Activated CD8-positive, alpha-beta memory T cell treated with anti-CD3 and anti-CD28 coated beads for 24 hours (primary cell): Measurements from ENCODE around the gene S1PR3.

Experiments used
- DNase-seq: peaks from one replicate; pipeline ENCODE4 v3.0.0-alpha.2; 2020

S1PR3 gene

DNA sequence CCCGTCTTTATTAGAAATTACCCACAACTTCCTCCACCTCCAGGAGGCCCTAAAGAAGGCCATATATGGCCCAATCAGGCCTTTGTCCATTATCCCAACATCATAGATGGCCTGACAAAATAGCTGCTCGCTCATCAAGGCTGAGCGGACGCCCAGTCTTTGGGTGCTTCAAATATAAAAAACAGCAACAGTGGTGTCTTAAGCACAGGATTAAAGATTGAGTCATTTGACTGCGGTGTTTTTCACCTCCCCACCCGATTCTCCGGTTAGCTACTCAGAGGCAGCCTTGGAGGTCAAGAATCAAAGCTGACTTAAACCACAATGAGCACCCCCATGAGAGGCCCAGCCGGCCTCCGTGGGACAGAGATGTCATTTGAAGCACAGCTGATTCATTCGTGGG is 18.8 kb downstream of the S1PR3 start:
- DNase-seq: no peak

DNA sequence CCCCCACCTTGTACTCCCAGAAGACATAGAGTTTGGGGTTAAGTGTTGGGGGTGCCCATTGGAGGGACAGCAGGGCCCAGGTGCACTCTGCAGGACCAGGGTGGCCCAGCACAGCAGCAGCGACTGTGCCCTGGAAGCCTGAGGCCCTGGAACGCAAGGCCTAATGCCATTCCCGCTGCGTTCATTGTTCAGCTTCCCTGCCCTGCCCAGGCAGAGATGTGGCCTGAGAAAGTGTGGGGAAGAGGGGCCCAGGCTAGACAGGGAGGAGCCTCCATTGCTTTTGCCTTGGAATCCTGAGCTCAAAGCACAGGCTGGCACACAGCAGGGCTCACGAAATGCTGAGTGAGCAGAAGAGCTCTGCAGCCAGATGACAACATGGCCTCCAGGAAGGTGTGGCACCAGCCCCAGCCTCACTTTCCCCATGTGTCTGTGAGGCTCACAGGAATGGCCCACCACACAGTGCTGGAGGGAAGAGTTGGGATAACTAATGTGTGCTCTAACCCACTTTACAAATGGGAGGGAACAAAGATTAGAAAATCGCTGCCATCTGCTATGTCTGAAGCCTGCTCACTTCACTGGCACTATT is 19.4 kb downstream of the S1PR3 start:
- DNase-seq: no peak

DNA sequence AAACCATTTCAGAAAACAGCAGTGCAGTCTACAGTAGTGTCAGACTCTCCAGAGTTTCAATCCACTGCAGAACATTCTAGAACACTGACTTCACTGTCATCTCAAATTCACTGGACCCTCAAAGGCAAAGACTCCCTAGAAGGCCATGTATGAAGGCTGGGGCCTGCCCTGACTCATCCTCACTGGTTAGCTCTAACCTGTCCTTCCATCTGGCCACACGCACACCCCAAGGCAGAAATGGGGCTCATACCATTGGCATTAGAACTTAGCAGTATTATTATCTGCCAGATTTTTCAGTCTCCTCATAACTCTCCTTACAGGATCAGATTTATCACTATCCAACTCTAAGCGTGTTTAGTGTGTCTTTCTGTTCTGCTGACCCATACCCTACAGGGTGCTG is 20.4 kb downstream of the S1PR3 start:
- DNase-seq: no peak

DNA sequence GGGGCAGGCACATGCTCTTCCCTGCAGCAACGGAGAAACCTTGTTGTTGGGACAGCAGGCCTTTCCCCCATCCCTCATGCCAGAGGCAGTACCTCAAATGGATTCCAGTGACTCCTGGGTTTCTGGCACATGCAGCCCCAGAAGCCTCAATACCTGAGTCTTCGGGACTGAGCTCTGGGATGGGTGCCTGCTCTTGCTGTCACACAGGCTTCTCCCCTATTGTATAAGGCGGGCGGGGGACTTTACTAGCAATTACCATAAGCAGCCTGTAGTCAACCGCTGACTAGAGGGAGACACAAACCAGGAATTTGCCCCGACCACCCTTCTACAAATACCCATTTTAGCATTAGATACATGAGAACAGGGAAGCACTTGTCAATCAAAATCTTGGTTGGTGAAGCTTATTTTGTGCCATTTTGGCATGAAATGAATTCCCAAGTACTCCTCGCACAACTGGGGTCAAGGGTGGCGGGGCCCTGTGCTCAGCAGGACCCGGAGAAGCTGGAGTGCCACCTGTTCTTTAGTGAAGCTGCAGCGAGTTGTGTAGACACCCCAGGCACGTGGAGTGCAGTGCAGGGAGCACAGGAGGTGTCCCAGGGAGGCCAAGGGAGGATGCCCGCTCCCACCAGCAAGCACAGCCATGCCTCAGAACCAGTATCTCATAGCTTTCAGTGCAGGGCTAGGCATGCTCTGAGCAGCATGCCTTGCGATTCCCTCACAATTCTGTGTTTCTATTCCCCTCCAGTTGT is 21.2 kb downstream of the S1PR3 start:
- no peak for DNase-seq

DNA sequence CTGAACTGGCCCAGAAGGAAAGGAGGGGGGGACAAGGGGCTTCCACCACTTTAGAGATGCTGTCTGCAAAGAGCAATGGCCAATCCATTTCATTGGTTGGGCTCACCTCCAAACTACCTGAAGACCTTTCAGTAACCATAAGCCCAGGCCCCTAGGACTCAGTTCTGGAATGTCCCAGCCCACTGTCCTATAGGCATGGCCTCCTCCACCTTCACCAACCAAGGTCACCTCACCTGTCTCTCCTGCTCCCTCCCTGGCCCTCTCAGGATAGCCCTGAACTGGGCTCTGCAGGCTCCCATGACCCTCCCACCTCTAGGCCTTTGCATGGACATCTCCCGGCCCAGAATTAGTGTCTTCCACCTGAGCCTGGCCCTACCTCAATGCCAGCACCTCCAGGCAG is 22.4 kb downstream of the S1PR3 start:
- DNase-seq: no peak

DNA sequence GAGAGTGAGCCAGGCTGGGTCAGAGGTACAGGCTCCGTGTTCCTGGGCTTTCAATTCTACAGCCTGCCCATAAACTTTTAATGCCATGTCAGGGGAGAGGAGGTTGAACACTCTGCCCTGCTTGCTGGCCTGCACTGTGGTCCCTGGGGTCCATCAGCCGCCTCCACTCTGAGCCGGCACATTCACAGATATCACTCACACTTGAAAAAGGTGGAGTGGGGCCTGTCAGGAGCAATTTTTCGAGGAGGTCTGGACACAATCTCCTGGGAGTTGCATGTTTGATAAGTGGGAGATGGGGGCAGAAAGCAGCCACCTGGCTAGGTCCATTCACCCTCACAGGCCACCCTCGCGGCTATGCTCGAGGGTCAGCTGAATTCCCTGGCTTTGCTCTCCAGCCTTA is 22.9 kb downstream of the S1PR3 start:
- no peak for DNase-seq

DNA sequence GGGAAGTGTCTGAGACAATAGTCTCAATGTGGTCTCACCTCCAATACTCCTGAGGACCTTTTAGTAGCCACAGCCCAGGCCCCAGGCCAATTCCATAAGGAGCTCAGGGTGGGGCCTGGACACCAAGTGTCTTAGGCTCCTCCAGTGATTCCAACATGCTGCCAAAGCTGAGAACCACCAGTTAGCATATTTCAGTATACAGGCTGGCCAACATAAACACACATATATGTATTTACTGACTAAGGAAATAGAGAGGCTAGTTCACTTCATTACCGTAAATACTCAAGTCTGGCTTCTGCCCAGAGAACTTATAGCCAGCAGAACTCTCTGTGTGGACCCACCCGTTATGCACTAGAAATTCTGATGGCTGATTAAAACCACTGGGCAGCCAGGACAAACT is 24.1 kb downstream of the S1PR3 start:
- no peak for DNase-seq

DNA sequence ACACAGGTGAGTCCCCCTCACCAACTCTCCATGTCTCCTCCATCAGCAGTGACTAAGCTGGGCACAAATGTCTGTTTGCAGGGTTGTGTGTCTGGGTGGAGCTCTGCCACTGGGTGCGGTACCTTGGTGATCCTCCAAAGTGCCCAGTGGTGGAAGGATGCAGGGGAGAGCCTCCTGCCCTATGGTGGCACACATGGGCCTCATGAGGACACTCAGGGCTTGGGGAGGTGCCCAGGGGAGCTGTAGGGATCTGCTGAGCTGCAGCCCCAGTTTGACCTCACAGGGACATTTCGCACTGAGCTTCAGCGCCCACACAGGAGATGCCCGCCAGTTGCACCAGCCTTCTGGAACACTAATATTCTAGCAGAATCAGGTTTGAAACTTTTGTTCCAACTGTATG is 29.5 kb downstream of the S1PR3 start:
- no peak for DNase-seq

DNA sequence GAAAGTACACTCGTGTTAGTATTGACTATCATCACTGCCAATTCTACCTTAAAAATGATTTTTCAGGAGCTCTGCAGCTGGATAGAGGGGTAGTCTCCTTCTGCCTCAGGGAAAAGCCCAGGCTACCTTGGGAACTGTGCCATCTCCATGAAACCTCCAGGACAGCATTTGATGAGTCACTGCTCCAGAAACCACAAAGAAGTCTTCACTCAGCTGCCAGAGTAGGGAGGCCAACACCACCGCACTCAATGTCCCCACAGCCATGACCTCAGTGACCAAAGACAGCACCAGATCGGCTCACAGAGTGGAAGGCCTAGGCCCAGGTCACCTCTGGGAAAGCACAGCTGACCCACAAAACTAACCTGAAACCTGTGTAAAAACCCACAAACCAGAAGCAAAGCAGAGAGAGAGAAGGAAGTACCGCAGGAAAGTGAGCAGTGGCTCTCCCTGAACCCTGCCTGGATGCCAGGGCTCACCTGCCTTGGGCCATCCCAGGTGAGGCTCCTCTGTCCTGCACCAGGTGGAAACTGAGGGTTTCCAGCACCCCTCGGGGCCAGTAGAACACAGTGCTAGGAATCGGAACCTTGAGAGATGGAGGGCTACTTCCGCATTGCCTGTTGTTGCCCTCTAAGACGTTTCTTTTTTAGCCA is 30.0 kb downstream of the S1PR3 start:
- DNase-seq: no peak

DNA sequence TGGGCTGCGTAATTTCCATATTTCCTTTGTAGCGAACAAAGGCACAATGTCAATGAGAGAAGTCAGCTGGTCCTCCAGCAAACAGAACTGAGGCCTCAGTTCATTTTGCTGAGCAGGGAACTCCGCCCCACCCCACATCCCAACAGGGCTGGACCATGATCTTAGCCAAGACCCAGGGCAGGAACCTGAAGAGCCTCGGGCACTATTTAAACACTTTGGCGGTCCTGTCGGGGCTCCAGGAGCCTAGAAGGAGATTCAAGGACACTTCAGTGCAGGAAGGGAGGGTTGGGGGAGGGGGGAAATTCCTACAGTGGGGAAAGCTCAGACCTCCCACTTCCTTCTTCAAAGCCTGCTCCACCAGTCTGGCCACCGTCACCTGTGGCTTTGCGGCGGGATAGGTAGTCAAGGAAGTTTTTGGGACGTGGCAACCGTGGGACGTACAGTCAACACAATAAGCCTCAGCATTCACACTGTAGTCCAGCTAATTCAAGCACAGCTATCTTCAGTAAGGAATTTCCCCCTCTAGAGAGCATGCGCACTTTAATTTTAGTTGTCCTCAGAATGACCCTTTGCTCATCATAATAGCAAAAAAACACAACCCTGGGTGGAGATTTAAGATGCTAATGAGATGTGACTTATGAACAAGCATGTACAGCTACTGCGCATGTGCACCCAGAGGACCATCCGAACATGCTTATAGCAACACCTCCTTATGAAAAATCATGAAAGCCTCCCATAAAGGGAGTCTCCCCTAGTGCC is 30.9 kb downstream of the S1PR3 start:
- DNase-seq: no peak

DNA sequence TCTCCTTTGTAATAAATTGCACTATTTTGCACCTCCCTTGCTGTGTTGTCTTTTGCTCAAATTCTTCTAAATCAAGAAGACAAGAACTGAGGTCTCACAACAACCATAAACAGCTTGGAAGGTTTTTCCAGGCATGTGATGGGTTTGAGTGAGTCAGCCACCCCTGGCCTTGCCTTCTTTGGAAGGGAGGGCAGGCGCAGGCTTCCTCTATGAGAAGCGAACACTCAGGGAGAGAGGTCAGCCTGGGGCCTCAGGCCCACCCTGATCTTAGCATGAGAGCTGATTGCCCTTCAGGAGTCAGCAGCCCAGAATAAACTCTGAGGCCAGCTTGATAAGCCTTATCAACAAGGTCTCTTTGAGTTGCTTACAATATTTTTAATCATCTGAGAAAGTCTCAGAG is 31.6 kb downstream of the S1PR3 start:
- no peak for DNase-seq

DNA sequence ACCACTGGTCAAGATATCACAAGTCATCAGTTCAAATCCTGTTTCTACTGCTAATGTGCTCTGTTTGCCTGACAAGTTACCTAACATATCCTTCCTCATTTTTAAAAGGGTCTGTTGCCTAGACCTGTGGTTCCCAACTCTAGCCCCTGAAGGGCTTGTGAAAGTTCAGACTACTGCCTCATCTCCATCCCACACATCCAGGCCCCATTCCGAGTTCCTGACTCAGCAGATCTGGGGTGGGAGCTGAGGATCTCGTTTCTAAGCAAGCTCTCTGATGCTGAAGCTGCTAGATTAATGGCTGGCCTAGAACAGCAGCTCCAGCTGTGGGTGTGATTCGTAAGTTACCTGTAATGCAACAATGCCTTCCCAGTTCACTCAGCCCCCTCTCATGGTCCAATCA is 32.5 kb downstream of the S1PR3 start:
- DNase-seq: no peak

DNA sequence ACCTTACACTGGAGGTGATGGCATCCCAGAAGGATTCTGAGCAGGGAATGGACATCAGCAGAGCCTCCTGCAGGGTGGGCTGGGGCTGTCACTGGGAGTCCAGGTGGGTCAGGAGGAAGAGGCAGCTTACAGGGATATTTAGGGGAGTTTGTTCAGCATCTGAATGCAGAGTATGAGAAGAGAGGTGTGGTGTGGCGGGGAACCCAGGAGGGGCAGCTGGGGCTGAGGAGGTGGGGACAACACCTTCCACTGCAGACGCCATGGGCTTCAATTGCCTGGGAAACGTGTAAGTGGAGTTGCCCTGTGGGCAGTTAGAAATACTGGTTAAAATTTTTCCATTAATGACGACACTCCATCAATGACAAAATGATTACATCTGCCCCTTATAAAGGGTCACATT is 33.5 kb downstream of the S1PR3 start:
- no peak for DNase-seq

DNA sequence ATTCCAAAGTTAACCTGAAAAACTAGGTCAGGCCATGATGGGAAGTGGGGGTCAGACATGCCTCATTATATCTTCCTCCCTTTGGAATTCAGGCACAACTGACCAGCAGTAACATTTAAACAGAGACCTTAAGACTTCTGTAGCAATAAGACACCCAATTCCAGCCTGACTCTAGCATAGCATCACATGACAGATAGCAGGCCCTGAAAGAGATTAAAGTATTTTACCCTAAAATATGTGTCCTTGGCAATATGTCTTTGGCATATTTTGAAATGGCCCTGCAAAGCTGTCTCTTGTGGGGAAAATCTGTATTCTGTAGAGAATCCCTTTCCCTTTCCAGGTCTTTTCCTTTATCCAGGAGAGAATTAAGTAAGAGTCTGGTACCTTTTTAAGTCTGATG is 34.3 kb downstream of the S1PR3 start:
- DNase-seq: no peak

DNA sequence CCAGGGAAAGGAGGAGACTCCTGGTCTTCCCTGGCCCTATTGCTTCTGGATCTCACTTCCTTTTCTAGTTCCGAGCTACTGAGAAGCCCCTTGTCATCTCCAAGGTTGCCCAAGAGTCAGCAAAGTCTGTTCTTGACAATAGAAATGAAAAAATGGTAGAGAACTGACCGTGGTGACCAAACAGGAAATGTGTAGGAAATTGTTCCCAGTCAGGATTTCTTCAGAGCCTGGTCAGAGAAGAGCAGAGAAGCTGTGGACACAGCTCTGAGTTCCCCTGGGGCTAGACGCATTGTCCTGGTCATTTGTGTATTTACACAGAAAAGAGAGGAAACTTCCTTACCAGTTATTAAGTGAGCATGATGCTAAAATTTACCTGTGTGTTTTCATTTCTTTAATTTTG is 35.6 kb downstream of the S1PR3 start:
- DNase-seq: no peak

DNA sequence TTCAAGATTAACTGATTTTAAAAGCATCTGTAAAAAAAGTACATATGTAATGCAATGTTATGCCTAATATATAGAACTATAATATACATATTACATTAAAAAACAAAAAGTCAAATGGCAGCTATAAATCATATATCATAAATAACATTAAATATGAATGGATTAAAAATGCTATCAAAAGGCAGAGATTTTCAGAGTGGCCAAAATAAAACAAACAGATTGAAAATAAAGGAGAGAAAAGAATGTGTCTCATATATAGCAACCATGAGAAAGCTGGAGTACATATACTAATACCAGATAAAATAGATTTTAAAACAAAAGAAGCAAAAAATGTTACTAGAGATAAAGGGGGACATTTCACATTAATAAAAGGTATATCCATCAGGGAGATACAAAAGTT is 38.5 kb downstream of the S1PR3 start:
- no peak for DNase-seq

DNA sequence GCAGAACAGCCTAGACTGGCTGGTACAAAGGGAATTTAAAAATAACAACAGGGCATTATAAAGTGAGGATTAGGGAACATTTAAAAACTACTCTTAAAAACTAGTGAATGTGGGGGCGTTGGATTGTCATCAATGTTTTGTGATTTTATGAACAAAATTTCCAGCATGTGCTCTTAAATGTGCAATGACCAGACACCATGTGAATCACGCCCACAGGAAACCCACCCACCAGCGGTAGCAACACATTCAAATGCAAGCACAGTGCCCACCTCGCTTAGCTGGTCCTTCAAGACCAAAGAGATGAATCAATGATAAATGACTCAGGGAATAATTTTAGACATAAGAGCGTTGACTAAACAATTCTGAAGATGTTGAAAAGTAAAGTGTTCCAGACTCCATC is 40.9 kb downstream of the S1PR3 start:
- no peak for DNase-seq

DNA sequence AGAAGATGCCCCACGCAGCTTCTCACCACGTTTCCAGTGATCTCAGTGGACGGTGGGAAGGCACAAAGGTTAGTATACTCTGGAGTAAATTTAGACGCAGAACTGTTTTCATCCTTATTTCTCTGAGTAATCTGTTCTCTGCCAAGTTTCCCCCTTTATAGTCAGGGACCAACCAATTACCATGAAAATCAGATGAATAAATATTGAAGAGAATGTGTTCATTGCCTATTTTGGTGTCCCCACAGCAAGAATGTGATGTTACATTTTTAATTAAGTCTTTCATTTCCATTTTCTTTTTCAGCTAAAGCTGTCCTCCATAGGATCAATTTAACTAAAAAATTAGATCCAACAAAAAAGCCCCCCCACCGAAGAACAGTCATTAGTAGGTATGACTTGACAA is 41.4 kb downstream of the S1PR3 start:
- no peak for DNase-seq

DNA sequence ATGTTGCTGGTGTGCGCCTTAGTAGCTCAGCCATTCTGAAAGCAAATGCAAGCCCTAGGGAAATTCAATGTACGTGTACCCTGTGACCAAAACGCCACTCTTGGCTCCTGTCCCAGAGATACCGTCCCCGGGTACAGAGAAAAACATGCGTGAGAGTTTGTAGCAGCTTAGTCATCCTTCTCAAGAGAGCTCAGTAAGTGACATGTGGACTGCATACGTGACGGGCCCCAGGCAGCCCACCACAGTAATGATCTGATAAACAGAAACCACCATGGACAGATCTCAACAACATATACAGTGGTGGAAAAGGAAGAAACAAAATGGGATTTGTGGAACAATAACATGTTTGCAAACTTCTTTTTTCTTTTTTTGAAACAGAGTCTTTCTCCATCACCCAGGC is 45.1 kb downstream of the S1PR3 start:
- DNase-seq: no peak

DNA sequence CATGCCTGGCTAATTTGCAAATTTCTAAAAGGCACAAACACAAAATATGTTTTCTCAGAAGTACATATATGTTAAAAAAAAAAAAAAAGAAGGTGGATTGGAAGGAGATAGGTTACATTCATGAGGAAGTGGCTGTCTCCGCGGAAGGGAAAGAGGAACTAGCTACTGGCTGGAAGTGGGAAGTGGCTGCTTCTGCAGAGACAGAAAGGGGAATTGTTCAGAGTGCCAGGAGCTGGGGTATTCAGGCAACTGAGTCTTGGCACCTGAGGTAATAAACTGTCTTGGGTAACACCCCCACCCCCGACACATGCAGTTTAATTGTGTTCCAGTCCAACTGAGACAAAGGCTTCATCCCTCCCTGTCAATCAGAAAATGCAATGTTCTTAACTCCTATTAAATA is 45.6 kb downstream of the S1PR3 start:
- DNase-seq: no peak

DNA sequence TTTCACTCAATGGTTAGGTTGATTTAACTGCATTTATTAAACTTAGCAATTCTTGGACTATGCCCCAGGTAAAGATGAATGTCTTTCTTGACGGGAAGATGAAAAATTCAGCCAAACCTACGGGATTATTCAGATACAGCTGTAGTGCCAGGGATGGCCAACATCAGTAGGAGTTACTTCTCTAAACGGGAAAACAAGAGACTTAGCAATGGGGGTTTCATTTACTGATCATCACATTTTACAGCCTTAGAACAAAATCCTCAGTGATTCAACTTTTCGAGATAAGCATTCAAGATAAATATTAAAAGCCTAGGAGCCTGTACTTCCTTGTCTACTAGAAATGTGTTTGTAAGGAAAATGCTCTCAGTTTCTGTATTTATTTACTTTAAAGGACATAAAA is 46.1 kb downstream of the S1PR3 start:
- DNase-seq: no peak

DNA sequence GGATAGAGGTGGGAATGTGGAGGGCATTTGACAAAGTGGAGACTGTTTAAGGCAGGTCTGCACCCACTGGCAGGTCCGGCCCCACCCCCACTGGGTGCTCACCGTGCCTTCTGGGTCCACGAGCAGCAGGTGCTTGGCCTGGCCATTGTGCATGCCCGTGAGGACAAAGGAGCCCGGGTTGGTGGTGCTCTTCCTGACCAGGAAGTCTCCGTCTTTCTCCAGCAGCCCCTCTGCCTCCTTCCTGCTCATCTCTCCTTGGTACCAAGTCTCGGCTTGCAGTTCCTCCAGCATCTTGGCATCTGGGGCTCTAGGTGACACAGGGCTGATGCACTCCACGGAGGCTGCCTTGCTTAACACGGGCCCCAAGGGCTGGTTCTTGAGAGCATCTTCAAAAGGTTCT is 46.6 kb downstream of the S1PR3 start:
- no peak for DNase-seq

DNA sequence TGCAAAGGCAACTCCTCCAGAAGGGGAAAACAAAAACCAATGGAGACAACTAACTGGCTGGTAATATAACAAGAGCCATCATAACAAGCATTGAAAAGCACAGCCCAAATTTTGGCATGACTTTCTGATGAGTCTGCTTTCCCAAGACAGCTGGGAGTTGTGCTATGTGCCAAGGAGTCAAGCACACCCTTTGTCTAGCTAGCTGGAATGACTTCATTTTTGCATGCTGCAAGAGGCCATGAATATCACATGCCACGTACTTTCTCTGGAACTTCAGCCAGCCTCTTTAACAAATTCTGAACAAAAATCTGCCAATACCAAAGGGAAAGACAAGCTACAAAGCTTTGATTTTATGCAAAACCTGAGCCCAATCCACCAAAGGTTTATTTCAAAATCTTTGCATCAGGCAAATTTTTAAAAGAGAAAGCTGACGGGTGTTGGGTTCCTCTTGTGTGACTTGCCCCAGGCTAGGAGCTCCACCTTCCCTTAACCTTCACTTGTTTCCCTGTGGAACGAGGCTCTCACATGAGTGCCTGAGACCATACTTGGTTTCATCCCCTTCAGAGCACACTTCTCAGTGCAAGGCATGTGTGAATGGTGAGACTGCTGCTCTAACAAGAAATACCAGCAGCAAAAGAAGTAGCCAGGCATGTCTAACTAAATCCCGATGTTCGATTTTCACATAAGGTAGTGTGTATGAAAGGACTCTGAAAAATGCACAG is 47.3 kb downstream of the S1PR3 start:
- no peak for DNase-seq
